K562 (cell line): ENCODE results near the gene PHPT1. TPM values are rescaled to one million over a fixed set of nuclear protein-coding genes. Genes with fewer than 3 reads are reported as not detected.

Experiments used
- ATAC-seq: fragments of 200-7000 bp; cut with Tn5 transposase; 3 replicates; pipeline ENCODE4 v1.9.1; 2020; ENCODE audit warnings: moderate library complexity
- BruUV-seq: library from RNA; stranded (reverse); fragments of 400-500 nt; replicated peaks from 2 replicates; lab custom pipeline; 2021; lab: Mats Ljungman, UMichigan
- CTCF ChIA-PET: fragments of 300-600 bp; formaldehyde crosslinking; extraction: SDS; loops from one replicate; lab custom pipeline; 2021; ENCODE audit warnings: low intra/inter-chr PET ratio; lab: Yijun Ruan, JAX
- POLR2A ChIA-PET: fragments of 300-600, 350-650 bp; sonication (Branson Sonifier 250); formaldehyde crosslinking; extraction: SDS; loops from one replicate; lab custom pipeline; 2021; ENCODE audit warnings: antibody characterized with exemption, inconsistent platforms; lab: Yijun Ruan, JAX
- DNase-seq, 4 experiments: peaks; one replicate each; pipeline versions ENCODE4 v3.0.0 to v3.0.0-alpha.2; 2011 to 2018; ENCODE audit warnings: low spot score in 3 of 4, mixed read lengths in 3 of 4; ENCODE audit errors: extremely low read depth in 1 of 4
- FAIRE-seq: peaks from 2 replicates; lab custom pipeline; 2011; peaks lifted over from hg19 to GRCh38; lab: Jason Lieb, UNC
- H2AFZ ChIP-seq: 2 replicates; pipeline ENCODE4 v1.6.0; 2011; ENCODE audit warnings: low read depth, low read length, control low read depth, inconsistent platforms
- H3K27ac ChIP-seq: fragments of 200-600 bp; 3 replicates; pipeline ENCODE4 v1.8.0; 2011; ENCODE audit warnings: low read depth, mild to moderate bottlenecking, control low read depth, inconsistent platforms, low read length, moderate library complexity, mixed read lengths; ENCODE audit errors: extremely low read depth
- H3K27me3 ChIP-seq, 2 experiments: fragments of 300-600 bp in 1 of 2; 2 replicates in 1 of 2; 3 replicates in 1 of 2; pipeline versions ENCODE4 v1.6.0 to v1.8.0; 2011; ENCODE audit warnings: inconsistent platforms in 2 of 2, low read length in 2 of 2, mild to moderate bottlenecking in 1 of 2, mixed read lengths in 1 of 2, moderate library complexity in 1 of 2; ENCODE audit not compliant: control insufficient read depth in 2 of 2, insufficient read depth in 2 of 2
- H3K36me3 ChIP-seq: fragments of 300-600 bp; 3 replicates; pipeline ENCODE4 v1.8.0; 2011; ENCODE audit warnings: mild to moderate bottlenecking, low read length, inconsistent platforms; ENCODE audit not compliant: control insufficient read depth, insufficient read depth
- H3K4me1 ChIP-seq, 2 experiments: fragments of 200-600 bp in 1 of 2; replicated peaks in 1 of 2; 2 replicates in 1 of 2; 3 replicates in 1 of 2; pipeline versions ENCODE4 v1.5.1 to v1.8.0; 2011; ENCODE audit warnings: inconsistent platforms in 2 of 2, low read length in 2 of 2, mild to moderate bottlenecking in 1 of 2, mixed read lengths in 1 of 2, moderate library complexity in 1 of 2; ENCODE audit not compliant: control insufficient read depth in 2 of 2, insufficient read depth in 2 of 2
- H3K4me2 ChIP-seq: 2 replicates; pipeline ENCODE4 v1.6.1; 2011; ENCODE audit warnings: low read length, control low read depth, inconsistent platforms, mixed read lengths; ENCODE audit not compliant: insufficient read depth
- H3K4me3 ChIP-seq: fragments of 200-600 bp; sonication (generic), shearing (Covaris generic); 2 replicates; pipeline ENCODE4 v1.5.1; 2016; ENCODE audit warnings: control low read depth, inconsistent platforms
- H3K79me2 ChIP-seq: fragments of 200-600 bp; 3 replicates; pipeline ENCODE4 v1.8.0; 2011; ENCODE audit warnings: low read length, inconsistent platforms; ENCODE audit not compliant: control insufficient read depth, insufficient read depth
- H3K9ac ChIP-seq, 2 experiments: 2 replicates each; pipeline versions ENCODE4 v1.6.0 to v1.6.1; 2011; ENCODE audit warnings: low read depth in 2 of 2, low read length in 2 of 2, control low read depth in 1 of 2, inconsistent platforms in 1 of 2, mild to moderate bottlenecking in 1 of 2, mixed read lengths in 1 of 2; ENCODE audit not compliant: insufficient read depth in 1 of 2
- H3K9me1 ChIP-seq: one replicate; pipeline ENCODE4 v1.6.0; 2011; ENCODE audit warnings: inconsistent platforms, mild to moderate bottlenecking, low read length, moderate library complexity; ENCODE audit not compliant: control insufficient read depth, insufficient read depth
- H3K9me3 ChIP-seq: replicated peaks from 2 replicates; pipeline ENCODE4 v1.5.1; 2011; ENCODE audit warnings: low read depth, low read length, inconsistent platforms; ENCODE audit not compliant: control insufficient read depth, insufficient read depth
- H4K20me1 ChIP-seq: replicated peaks from 2 replicates; pipeline ENCODE4 v1.6.1; 2011; ENCODE audit warnings: low read length, inconsistent platforms, mixed read lengths; ENCODE audit not compliant: control insufficient read depth, insufficient read depth
- PML ChIP-seq: IDR thresholded peaks from 2 replicates; pipeline ENCODE4 v1.6.1; 2012; ENCODE audit warnings: low read length, inconsistent platforms
- WGBS: fragments of 100-300 bp; shearing (Covaris generic); methylation state at CpG from one replicate; pipeline ENCODE4 v1.1.6; 2016; ENCODE audit warnings: low coverage, mixed read lengths; ENCODE audit not compliant: insufficient coverage; ENCODE audit errors: missing lambda C conversion rate; 5-methylcytosine and 5-hydroxymethylcytosine counted together
- in situ Hi-C: fragments of 300-500 bp; cut with MboI; formaldehyde crosslinking; loops from 4 replicates; pipeline ENCODE4 v1.15.0; 2018; ENCODE audit warnings: inconsistent platforms, mixed read lengths
- intact Hi-C: fragments of 100-400 bp; cut with micrococcal nuclease; formaldehyde crosslinking; loops from 2 replicates; pipeline ENCODE4 v1.14.2; 2022
- polyA plus RNA-seq, 8 experiments: library from polyadenylated mRNA; depleted of rRNA in 4 of 8; stranded (reverse) in 5 of 8; unstranded in 3 of 8; fragments of >200 nt; fragmentation: Nextera tagmentation in 2 of 8; fragmentation: Illumina TruSeq in 1 of 8; extraction: Ambion mirVana in 2 of 8; extraction: Trizol in 1 of 8; gene quantifications; 2 replicates each; pipeline versions ENCODE4 v1.2.1 to v1.2.3, GENCODE V29; 2011 to 2014; ENCODE audit warnings: inconsistent platforms in 1 of 8, missing spikeins in 1 of 8
- total RNA-seq, 7 experiments: library from RNA; depleted of rRNA in 6 of 7; stranded (reverse); fragments of >200 nt in 6 of 7; fragmentation: Illumina TruSeq in 2 of 7; extraction: Trizol in 2 of 7; gene quantifications; 2 replicates each; pipeline versions ENCODE4 v1.2.1 to v1.2.3, GENCODE V29; 2011 to 2021; ENCODE audit warnings: low replicate concordance in 1 of 7
- TF ChIP-seq, protein P1 (sequence below): fragments of 450-650 bp; IDR thresholded peaks from 2 replicates; pipeline ENCODE4 v1.6.1; 2016; ENCODE audit warnings: mild to moderate bottlenecking, moderate library complexity

PHPT1 gene
- total and polyA plus RNA-seq, 9 of the 15 experiments (the other 6 are each of a cell fraction or from before 2014, with no cell fraction given), result 20.9 to 166 (median 129) TPM

DNA sequence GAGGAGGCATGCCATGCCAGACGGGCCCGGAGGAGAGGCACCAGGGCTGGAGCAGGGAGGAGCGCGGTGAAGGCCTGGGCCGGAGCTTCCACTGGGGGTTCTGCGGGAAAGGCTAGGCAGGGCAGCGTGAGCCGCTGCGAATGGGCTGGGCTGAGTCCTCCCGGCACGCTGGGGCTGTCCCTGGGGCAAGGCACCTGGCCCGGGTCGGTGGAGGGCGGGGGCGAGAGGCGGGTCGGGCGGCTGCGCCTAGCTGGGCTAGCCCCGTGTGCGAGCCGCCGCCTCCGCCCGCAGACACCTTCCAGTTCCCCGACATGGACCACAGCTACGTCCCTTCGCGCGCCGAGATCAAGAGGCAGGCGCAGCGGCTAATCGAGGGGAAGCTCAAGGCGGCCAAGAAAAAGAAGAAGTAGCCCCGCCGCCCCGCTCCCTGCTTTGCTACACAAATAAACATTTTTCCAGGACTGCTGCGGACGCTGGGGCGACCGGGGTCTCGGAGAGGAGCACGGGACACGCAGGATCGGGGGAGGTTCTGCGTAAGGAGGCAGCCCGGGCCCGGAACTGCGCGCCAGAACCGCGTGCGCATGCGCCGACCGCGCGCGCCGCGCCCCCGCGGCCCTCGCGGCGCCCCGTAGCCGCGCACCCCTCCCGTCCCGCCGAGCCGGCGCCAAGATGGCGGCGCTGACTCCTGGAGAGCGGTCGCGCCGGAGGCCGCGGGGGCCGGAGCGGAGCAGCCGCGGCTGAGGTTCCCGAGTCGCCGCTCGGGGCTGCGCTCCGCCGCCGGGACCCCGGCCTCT lies 41.7 kb upstream of the PHPT1 start, which contains the start of gene RABL6:
TSS of gene RABL6 (plus strand) at position 668 of the 794 bp plus-strand sequence. CDS start 249 bp downstream, outside the sequence.
- peak; percentile 72 for ATAC-seq
- in situ Hi-C loops (no loop called here), intact Hi-C loops (no loop called here)
- Histone ChIP-seq H3K36me3 (peaks cover 42% of the 10 kb centered on the region), H3K27ac (peak within 1 kb of the TSS; percentile 91), H3K9me1 (no peaks in the 10 kb centered on the region), H3K4me3 (peak within 1 kb of the TSS; percentile 97), H3K4me1 (peaks cover 26 to 56% of the 10 kb centered on the region in 2 experiments), H3K4me2 (peak within 1 kb of the TSS; percentile 94), H3K9me3 (no peaks in the 10 kb centered on the region), H4K20me1 (no peaks in the 10 kb centered on the region), H3K27me3 (no peaks in the 10 kb centered on the region), H3K79me2 (peaks cover 62% of the 10 kb centered on the region), H3K9ac (peak within 1 kb of the TSS; percentile 77 to 99), H2AFZ (peak within 1 kb of the TSS; percentile 94)
- ChIA-PET POLR2A (interaction anchor here (0.6 to 3.6 kb wide), 9 partner anchors 8 to 279 kb away, joined by 3 to 14 read pairs (median 3); no protein-coding TSS in a partner anchor), CTCF (no interaction called here)
- FAIRE-seq, result no peak
- TSS peak; percentile 84 for BruUV-seq
- peak; percentile 88 to 95 (median 92) for DNase-seq
- under 1% methylated on average over 80 of the region's 96 CpGs for WGBS
- TF ChIP-seq PML, result peak; percentile 30; the same call in 1 of the 2 replicates
- TF ChIP-seq, protein P1, sequence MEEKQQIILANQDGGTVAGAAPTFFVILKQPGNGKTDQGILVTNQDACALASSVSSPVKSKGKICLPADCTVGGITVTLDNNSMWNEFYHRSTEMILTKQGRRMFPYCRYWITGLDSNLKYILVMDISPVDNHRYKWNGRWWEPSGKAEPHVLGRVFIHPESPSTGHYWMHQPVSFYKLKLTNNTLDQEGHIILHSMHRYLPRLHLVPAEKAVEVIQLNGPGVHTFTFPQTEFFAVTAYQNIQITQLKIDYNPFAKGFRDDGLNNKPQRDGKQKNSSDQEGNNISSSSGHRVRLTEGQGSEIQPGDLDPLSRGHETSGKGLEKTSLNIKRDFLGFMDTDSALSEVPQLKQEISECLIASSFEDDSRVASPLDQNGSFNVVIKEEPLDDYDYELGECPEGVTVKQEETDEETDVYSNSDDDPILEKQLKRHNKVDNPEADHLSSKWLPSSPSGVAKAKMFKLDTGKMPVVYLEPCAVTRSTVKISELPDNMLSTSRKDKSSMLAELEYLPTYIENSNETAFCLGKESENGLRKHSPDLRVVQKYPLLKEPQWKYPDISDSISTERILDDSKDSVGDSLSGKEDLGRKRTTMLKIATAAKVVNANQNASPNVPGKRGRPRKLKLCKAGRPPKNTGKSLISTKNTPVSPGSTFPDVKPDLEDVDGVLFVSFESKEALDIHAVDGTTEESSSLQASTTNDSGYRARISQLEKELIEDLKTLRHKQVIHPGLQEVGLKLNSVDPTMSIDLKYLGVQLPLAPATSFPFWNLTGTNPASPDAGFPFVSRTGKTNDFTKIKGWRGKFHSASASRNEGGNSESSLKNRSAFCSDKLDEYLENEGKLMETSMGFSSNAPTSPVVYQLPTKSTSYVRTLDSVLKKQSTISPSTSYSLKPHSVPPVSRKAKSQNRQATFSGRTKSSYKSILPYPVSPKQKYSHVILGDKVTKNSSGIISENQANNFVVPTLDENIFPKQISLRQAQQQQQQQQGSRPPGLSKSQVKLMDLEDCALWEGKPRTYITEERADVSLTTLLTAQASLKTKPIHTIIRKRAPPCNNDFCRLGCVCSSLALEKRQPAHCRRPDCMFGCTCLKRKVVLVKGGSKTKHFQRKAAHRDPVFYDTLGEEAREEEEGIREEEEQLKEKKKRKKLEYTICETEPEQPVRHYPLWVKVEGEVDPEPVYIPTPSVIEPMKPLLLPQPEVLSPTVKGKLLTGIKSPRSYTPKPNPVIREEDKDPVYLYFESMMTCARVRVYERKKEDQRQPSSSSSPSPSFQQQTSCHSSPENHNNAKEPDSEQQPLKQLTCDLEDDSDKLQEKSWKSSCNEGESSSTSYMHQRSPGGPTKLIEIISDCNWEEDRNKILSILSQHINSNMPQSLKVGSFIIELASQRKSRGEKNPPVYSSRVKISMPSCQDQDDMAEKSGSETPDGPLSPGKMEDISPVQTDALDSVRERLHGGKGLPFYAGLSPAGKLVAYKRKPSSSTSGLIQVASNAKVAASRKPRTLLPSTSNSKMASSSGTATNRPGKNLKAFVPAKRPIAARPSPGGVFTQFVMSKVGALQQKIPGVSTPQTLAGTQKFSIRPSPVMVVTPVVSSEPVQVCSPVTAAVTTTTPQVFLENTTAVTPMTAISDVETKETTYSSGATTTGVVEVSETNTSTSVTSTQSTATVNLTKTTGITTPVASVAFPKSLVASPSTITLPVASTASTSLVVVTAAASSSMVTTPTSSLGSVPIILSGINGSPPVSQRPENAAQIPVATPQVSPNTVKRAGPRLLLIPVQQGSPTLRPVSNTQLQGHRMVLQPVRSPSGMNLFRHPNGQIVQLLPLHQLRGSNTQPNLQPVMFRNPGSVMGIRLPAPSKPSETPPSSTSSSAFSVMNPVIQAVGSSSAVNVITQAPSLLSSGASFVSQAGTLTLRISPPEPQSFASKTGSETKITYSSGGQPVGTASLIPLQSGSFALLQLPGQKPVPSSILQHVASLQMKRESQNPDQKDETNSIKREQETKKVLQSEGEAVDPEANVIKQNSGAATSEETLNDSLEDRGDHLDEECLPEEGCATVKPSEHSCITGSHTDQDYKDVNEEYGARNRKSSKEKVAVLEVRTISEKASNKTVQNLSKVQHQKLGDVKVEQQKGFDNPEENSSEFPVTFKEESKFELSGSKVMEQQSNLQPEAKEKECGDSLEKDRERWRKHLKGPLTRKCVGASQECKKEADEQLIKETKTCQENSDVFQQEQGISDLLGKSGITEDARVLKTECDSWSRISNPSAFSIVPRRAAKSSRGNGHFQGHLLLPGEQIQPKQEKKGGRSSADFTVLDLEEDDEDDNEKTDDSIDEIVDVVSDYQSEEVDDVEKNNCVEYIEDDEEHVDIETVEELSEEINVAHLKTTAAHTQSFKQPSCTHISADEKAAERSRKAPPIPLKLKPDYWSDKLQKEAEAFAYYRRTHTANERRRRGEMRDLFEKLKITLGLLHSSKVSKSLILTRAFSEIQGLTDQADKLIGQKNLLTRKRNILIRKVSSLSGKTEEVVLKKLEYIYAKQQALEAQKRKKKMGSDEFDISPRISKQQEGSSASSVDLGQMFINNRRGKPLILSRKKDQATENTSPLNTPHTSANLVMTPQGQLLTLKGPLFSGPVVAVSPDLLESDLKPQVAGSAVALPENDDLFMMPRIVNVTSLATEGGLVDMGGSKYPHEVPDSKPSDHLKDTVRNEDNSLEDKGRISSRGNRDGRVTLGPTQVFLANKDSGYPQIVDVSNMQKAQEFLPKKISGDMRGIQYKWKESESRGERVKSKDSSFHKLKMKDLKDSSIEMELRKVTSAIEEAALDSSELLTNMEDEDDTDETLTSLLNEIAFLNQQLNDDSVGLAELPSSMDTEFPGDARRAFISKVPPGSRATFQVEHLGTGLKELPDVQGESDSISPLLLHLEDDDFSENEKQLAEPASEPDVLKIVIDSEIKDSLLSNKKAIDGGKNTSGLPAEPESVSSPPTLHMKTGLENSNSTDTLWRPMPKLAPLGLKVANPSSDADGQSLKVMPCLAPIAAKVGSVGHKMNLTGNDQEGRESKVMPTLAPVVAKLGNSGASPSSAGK, result peak; percentile 84
